GM12801 (cell line): ENCODE data around the gene ANKRD17.

ENCODE experiments used
- CTCF ChIP-seq: IDR thresholded peaks from one replicate; pipeline ENCODE4 v1.5.1; 2011; ENCODE audit warnings: control low read depth; ENCODE audit not compliant: insufficient read length; ENCODE audit errors: extremely low read depth

ANKRD17 gene

GRCh38 chr4:73258686-73259570 is at the start of gene ANKRD17:
ANKRD17 (minus strand) TSS chr4:73258798; CDS start chr4:73258668, 130 bp downstream.
- no peak for TF ChIP-seq CTCF

- no peak for TF ChIP-seq CTCF
Measured at GRCh38 chr4:73308286-73308685, 49.7 kb upstream of the ANKRD17 start.

- no peak for TF ChIP-seq CTCF
Measured at GRCh38 chr4:73303711-73304110, 45.1 kb upstream of the ANKRD17 start.

- TF ChIP-seq CTCF: no peak
Measured at GRCh38 chr4:73299548-73300280, 41.1 kb upstream of the ANKRD17 start.

- no peak for TF ChIP-seq CTCF
Measured at GRCh38 chr4:73281982-73282381, 23.4 kb upstream of the ANKRD17 start.

- no peak for TF ChIP-seq CTCF
Measured at GRCh38 chr4:73281396-73281795, 22.8 kb upstream of the ANKRD17 start.

- no peak for TF ChIP-seq CTCF
Measured at GRCh38 chr4:73277201-73277600, 18.6 kb upstream of the ANKRD17 start.
